ENCODE measurements around the gene DNAH12.

The DNAH12 gene

DNA sequence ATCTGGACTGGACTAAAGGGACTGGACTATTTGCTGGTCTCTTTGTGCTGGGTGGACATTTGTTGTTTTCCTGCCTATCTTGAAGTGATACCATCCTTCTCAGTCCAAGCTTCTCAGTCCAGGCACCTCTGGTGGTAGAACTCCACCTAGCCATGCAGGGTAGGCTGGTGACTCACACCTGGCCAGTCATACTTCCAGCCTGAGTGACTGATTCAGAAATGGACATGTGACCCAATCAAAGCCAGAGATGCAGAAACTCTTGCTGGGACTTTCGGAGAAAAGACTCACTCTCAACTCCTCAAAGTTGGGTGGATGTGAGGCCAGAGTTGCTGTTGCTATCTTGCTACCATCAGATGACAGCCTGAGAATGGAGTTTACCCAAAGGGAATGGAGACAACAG, 246.1 kb downstream of the DNAH12 start:
- DNase-seq = no peak

DNA sequence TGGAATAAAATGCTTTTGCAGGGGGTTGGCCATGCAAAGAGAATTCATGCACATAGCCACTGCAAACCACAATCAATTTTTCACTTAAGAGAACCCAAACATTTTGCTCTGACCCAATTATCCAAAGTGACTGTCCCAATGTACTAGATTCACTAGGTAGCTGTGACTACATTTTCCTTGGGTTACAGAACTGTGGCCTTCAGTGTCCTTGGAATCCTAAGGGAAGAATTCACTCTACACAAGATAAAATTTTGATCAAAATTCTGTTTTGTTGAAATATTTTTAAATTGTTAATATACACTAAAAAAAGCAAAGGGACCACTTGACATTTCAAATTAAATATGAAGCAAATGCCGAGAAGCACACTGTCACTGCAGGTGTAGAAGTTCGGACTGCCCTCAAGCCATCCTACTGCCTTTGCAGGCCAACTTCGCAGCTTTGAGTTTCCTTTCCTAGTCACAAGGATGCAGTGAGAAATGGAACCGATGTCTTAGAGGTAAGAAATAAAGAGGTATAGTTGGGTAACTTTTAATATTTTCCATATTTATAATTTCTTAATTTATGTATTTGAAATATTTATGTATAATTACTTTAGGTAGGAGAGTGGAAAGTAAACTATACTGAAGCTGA, 251.1 kb downstream of the DNAH12 start:
- DNase-seq = no peak

DNA sequence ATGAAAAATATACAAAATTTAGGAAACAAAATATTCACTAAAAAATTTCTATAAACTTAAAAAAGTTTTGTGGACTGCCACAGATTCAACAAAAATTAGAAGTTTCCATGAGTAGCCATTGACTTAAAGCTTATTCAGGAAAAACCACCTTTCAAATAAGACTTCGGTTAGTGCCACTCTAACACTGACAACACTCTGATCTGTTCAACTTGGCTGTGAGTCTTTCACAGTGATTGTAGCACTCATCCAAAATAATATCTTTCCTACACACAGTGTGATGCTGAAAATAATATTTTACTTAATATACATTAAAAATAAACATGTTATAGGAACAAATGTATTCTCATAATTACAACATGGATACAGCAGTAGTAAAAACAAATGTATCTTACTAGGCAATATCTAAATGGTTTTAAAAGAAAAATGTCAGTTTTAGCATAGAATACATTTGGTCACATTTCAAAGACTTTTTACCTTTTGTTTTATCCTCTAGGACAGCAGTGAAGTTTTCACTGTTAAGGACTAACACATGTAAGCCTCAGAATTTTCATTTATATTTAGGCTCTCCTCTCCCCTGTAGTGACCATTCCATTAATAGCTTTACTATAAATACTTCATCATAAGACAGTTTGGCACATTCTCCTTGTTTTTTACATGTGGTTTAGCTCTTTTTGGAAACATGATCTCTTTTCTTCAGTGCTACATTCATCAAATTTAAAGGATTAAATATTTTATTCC, 251.8 kb downstream of the DNAH12 start, which contains the start of gene ASB14:
Gene ASB14, minus strand, starts transcription at position 527 of the 738 bp plus-strand sequence. CDS start 652 bp downstream, outside the sequence.
- DNase-seq = no peak

DNA sequence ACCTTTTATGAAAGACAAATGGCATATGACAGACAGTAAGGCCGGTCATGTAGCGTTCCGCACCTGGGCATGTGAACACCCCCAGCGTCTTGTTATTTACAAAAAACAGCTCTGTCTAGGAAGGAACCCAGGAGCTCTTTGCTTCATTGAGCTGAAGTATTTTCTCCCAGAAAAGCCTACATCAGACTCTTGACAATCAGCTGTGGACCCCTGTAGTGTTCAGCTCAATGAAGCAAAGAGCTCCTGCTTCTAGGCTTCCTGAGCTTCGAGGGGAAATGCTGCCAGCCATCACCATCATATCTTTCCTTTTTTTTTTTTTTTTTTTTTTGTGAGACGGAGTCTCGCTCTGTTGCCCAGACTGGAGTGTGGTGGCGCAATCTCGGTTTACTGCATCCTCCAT, 255.7 kb downstream of the DNAH12 start:
- no peak for DNase-seq

DNA sequence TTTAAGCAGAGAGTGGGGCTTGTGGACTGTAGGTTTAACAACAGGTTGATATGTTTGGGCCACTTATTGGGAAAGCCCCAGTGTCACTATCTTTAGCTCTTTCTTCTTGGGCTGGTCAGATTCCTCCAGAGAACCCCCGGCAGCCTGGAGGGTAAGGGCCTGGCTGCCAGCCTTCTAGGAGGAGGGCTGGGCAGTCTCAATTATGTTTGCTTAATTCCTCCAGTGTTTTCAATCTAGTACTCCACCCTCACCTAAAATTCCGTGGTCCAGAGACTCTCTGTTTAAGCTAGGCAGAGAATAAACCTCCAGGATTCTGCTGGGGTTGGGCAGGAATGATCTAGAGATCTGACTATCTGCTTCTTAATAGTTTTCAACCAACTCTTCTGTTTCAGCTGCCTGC, 256.9 kb downstream of the DNAH12 start:
- DNase-seq = no peak

DNA sequence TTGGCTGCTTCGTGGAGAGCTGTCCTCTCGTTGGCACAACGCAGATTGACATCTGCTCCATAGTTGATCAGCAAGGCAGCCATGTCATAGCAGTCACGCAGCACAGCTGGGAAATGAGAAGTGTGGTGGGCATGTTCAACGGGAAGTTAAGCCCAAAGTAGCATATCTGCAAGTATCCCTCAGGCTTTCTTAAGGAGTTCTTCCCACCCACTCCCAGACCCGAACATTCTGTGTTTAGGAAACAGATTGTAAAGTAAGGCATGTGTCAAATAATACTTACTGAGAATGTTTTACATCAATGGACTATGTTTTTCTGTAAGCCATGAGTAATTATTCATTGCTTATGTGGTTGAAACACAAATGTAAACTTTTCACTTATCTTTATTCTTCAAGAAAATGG, 260.8 kb downstream of the DNAH12 start:
- DNase-seq = no peak

DNA sequence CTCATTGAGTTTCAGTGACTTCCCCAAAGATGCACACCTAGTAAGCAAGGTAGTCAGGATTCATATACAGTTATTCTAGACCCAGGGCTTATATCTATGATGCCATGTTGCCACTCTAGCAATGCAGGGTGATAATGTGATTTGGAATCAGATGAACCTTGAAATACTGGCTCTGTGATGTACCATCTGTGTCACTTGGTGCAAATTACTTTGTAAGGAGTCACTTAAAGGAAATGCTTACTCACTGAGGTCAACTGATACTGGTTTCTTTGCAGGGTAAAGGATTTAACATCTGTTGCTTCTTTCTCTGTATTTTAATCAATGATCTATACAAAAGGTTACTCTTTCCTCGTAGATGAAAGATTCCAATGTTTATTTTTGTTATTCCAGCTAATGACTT, 262.4 kb downstream of the DNAH12 start:
- no peak for DNase-seq

DNA sequence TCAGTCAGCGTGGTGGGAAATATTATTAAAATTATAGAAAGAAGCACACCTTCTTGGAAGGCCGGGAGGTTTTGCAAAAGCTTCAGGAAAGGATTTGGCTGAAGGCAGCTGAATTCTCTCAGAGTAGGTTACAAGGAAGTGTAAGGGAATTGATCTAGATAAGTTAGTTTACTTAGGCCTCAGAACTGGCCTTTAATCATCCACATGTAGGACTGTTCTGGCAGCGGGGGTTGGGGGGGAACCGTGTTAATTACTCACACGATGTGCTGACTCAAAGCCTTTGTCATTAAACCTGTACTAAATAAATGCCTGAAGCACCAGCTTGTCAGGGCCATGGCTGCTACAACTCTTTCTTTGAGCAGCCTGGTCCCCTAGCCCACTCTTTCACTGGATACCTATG, 264.5 kb downstream of the DNAH12 start:
- no peak for DNase-seq

DNA sequence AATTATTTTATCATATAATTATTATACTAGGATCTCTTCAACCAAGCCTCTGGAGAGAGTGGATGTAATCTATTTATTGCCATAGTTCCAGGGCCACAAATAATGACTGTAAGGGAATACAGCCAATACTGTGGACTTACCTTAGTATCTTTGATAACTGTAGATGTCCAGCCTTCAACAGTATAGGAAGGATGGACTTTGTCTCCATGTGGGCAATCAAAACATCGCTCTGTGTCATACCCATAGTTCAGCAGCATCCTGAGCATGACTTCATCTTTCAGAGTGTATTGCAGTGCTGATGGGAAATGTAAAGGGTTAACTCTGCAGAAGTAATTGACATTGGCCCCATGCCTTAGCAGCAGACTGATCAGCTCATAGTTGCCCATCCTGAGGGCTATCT, 265.9 kb downstream of the DNAH12 start:
- no peak for DNase-seq

DNA sequence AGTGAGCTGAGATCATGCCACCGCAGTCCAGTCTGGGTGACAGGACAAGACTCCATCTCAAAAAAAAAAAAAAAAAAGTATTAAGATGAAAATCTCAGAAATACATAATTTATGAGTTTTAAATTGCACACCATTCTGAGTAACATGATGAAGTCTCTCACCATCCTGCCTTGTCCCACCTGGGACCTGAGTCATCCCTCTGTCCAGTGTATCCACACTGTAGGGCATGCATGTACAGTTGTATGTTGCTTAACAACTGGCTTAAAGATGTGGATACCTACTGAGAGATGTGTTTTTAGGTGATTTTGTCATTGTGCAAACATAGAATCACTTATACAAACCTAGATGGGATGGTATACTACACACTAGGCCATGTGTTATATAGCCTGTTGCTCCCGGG, 268.8 kb downstream of the DNAH12 start:
- no peak for DNase-seq

DNA sequence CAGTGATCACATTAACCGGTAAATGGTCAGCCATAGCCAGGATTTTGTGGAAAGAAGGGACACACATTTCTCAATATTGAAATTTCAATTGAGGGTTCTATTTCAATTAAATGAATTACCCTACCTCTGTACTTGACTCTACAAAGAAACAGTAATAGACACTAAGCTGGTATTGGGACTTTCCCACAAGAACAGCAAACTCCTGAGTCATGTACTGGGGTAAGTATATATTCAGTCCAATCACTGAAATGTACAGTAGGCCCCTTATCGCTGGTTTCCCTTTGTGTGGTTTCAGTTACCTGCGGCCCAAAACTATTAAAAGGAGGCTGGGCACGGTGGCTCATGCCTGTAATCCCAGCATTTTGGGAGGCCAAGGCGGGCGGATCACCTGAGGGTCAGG, 269.3 kb downstream of the DNAH12 start:
- no peak for DNase-seq

DNA sequence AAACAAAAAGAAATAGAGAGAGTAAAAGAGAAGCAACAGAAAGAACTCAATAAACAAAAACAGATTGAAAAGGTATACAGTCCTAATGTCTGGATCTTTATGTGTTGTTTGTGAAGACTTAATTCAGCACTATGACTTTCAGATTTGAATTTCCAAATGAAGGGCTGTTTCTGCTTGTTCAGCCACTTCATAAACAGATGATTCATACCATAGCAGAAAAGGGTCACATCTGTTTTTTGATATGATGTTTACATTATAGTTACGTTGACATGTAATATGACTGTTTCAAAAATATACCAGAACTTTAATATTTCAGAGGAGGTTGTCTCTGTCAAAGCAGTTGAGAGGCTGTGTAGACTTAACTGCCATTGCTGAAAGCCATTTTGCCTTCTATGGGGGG, 275.7 kb downstream of the DNAH12 start:
- DNase-seq = no peak

DNA sequence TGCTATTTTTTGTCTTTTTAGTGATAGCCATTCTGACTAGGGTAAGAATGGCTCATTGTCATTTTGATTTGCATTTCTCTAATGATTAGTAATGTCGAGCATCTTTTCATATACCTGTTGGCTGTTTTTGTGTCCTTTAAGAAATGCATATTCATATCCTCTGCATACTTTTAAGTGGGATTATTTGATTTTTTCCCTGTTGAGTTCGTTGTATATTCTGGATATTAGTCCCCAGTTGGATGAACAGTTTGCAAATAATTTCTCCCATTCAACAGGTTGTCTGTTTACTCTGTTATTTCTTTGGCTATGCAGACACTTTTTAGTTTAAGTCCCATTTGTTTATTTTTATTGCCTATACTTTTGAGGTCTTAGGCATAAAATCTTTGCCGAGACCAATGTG, 282.2 kb downstream of the DNAH12 start:
- no peak for DNase-seq

DNA sequence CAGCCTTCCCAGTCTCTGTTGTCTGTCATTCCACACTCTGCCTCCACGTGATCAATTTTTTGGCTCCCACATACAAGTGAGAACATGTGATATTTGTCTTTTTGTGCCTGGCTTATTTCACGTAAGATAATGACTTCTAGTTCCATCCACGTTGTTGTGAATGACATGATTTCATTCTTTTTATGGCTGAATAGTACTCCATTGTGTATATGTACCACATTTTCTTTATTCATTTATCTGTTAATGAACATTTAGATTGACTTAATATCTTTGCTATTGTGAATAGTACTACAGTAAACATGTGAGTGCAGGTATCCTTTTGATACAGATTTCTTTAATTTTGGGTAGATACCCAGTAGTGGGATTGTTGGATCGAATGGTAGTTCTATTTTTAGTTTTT, 283.0 kb downstream of the DNAH12 start:
- DNase-seq = no peak

DNA sequence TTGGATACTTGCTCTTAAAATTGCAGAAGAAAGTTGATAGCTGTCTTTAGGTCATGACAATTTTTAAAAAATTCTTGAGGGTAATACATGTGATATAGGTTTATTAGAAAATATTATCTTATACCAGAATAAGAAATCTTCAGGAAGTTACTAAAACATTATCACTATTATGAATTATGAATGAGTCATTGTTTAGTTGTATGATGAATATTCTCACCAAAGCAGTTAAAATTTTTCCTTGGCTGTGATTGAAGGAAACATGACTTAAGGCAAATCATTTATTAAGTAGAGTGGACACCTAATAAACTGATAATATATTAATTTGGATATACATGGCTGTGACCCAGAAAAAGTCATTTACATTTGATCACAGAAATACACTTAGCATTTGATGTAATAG, 286.5 kb downstream of the DNAH12 start:
- no peak for DNase-seq

DNA sequence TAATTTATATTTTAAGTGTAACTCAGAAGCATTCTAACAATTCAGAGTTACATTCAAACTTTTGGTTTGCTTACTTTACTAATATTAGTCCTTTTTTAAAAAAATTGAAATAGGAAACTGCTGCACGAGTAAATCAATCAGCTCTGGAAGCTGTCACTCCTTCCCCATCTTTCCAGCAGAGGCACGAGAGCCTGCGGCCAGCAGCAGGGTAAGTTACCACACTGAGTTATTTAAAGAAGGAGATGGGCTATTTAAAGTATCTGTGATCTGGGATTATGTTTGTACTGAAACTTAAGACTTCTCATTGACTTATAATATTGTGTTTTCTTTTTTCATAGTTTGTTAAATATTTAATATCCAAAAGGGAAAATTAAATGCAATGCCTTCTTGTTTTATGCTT, 287.3 kb downstream of the DNAH12 start:
- no peak for DNase-seq

DNA sequence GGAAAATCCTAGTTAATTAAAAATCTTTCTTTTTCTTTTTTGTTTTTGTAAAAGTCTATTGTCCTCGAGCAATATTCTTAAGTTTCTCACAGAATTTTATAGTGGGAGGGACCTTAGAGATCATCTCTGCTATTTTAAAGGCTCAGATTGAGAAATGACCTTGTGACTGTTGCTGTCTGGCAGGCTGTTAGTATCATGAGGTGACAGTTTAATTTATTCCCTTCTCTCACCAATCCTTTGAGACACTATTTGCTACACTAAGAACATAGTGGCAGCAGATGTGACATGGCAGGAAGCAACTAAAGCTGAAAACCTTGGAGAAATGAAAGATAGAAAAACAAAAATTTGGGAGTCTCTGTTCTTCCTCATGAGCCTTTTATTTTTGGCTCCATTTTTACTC, 291.7 kb downstream of the DNAH12 start:
- DNase-seq = no peak

DNA sequence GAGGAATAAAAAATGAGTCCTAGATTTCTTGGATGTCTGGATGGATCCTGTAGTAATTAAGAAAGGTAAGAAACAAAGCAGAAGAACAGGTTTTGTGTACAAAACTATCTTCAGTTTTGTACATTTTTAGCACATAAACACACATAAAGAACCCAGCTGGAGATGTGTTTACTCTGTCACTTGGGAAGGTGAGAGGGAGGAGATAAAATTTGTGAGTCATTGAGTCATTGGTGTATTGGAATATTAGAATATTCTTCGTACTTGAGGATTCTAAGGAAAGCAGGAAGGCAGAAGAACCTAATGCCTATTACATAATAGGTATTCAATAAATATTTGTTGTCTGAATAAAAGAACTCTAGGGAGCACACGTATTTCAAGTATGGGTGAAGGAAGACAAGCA, 299.2 kb downstream of the DNAH12 start:
- no peak for DNase-seq

Data from NCI-H1930 (cell line).